Spleen (tissue), 7 donors: Measurements from ENCODE around the gene POLA1.

Experiments
- POLR2A ChIP-seq, 3 donors: fragments of 450-650 bp; IDR thresholded peaks; one replicate each; pipeline ENCODE4 v1.5.1; 2017; ENCODE audit warnings: antibody characterized with exemption in 3 of 3, mild to moderate bottlenecking in 1 of 3
- POLR2AphosphoS5 ChIP-seq, 3 donors: sonication (generic); formaldehyde crosslinking; IDR thresholded peaks; one replicate each; pipeline ENCODE4 v1.5.1; 2017; ENCODE audit warnings: antibody characterized with exemption in 3 of 3
- TF ChIP-seq, protein P1 (sequence below), 11 experiments: fragments of 200-600 bp in 7 of 11; fragments of 450-650 bp in 4 of 11; sonication (generic) in 4 of 11; IDR thresholded peaks in 8 of 11; conservative IDR thresholded peaks in 3 of 11; 1 replicate in 7 of 11; 2 replicates in 4 of 11; pipeline versions ENCODE4 v1.4.0 to v1.8.0; 2016 to 2021; ENCODE audit warnings: antibody characterized with exemption in 11 of 11, inconsistent platforms in 4 of 11, mild to moderate bottlenecking in 1 of 11
- donor health status: DM: no; HTN: no; CAD: no; lungs with moderate emphysema.
- donor health status: DM: no; HTN: no; CAD: no.
- donor health status: DM: no; HTN: no; CAD: no.

DNA sequence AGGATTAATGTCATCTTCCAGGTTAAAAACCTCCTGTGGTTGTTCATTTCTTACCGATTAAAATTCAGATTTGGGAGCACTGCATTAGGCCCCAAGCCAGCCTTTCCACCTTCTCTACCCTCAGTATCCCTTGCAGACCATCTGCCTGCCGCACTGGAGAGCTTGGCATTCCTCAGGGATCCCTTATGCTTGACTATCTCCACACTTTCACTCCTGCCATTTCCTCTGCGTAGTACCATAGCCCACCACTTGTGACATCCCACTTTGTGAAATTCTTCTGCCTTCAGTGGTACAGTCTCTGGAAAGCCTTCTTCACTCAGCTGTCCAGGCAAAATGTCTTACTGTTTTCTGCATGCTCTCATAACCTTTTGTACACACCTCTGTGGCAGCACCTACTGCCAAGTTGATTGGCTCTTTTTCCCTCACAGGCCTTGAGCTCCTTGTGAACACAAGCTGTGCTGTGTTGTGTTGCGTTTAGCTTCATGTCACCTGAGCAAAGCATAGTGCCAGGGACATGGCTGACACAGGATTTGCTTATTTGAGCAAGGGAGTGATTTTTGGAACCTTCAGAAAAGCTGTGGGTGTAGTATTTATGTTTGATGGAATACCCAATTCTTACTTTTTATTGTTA, 165.6 kb downstream of the POLA1 start:
- TF ChIP-seq, protein P1, sequence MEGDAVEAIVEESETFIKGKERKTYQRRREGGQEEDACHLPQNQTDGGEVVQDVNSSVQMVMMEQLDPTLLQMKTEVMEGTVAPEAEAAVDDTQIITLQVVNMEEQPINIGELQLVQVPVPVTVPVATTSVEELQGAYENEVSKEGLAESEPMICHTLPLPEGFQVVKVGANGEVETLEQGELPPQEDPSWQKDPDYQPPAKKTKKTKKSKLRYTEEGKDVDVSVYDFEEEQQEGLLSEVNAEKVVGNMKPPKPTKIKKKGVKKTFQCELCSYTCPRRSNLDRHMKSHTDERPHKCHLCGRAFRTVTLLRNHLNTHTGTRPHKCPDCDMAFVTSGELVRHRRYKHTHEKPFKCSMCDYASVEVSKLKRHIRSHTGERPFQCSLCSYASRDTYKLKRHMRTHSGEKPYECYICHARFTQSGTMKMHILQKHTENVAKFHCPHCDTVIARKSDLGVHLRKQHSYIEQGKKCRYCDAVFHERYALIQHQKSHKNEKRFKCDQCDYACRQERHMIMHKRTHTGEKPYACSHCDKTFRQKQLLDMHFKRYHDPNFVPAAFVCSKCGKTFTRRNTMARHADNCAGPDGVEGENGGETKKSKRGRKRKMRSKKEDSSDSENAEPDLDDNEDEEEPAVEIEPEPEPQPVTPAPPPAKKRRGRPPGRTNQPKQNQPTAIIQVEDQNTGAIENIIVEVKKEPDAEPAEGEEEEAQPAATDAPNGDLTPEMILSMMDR (IDR thresholded peaks at IDR 0.05 in 8 of 11, conservative IDR thresholded peaks at IDR 0.05 in 3 of 11): no peak
- TF ChIP-seq POLR2A (IDR thresholded peaks at IDR 0.05) (no peak), POLR2AphosphoS5 (IDR thresholded peaks at IDR 0.05) (no peak)
